ENCODE measurements around the gene MLC1.

The MLC1 gene

DNA sequence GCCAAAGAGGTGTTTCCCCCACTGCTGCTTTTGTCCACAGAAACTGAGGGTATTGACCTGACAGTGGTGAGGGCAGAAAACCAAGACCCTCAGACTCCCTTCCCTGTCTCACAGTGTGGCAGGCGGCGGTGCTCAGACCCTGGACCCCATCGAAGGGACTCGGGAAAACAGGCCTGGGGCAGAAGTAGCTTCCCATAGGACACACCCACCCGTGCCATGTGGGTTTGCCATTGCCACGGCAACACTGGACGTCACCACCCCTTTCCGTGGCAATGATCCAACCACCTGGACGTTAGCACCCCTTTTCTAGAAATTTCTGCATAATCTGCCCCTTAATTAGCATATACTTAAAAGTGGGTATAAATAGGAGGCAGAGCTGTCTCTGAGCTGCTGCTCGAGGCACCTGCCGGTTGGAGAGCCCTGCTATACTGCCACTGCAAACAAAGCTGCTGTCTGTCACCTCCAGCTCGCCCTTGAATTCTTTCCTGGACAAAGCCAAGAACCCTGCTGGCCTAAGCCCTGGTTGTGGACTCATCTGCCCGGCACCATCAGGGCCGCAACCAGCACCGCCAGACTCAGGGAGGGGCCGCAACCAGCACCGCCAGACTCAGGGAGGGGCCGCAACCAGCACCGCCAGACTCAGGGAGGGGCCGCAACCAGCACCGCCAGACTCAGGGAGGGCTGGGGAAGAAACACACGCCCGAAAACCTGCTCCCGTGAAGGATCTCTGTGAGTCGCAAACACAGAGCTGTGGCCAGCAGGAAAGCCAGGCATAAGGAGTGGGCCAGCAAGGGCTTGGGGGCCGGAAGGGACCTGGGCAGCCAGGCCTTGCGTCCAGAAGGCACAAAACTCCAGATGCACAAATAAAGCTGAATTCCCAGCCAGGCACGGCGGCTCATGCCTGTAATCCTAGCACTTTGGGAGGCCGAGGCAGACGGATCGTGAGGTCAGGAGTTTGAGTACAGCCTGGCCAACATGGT is 10.4 kb downstream of the MLC1 start:
- no peak for DNase-seq

GRCh38 chr22:50074056-50074455 is 11.2 kb downstream of the MLC1 start:
- DNase-seq, result no peak

DNA sequence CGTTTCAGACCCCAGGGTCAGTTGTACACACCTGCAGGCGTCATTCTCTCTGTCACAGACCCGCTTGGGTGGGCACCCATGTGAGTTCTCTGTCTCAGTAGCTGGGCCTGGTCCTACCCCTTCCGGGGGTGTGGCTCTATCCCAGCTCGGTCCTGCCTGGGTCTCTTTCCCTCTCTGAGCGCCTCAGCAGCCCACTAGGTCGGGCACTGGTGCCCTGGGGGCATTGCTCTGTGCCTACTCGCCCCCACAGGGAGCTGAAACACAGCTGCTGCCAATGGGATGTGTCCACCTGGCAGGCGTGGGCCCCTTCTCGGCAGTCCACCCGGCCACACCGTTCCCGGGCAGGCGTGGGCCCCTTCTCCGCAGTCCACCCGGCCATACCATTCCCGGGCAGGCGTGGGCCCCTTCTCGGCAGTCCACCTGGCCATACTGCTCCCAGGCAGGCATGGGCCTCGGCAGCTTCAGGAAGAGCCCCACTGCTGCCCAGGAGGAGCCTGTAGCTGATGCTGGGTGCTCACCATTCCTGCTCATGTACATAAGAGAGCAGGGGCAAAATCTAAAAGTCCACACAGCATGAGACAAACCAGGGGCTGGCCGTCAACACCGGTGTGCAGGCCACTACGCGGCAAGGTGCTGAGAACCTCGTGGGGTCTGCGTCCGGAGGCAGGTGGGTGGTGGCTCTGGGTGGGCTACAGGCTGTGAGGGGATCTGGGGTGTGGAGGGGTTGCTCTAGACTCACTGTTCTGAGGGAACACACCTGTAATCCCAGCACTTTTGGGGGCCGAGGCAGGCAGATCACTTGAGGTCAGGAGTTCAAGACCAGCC is 12.3 kb downstream of the MLC1 start:
- DNase-seq, result no peak

DNA sequence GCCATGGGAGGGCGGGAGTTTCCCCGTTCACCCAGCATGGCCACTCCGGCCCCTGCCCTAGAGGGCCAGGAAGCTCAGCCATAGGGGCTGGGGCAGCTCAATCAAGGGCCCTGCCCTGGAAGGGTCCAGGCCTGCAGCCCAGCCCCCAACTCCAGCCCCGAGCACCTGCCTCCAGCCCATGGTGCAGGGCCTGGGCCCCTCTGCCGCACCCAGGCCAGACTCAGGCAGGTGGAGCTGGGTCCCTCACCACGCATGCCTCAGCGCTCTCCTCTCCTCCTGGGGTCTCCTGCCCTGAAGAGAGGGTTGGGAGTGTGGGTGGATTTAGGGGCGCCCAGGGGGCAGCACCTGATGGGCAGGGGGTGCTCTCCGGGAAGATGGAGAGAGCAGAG is 13.1 kb downstream of the MLC1 start:
- DNase-seq, result no peak

GRCh38 chr22:50071432-50072166 is 13.6 kb downstream of the MLC1 start:
- no peak for DNase-seq

- DNase-seq, result no peak
These were observed 14.9 kb downstream of the MLC1 start for GRCh38 chr22:50070366-50070765.

DNA sequence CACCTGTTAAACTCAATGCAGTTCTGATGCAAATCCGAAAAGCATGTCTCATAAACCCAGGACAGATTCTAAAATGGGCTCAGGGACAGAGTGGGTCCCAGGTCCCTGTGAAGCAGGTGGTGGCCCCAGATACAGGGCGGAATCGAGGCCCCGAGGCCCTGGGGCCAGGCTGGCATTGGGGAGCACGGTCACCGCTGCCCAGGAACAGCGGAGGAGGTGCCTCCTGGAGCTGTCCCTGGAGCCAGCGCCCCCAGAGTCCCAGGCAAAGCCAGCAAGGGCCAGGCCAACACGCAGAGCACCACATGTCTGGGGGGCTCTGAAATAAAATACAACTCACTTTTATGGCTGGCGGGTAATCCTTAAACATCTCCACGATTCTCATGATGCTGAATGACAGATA is 17.1 kb downstream of the MLC1 start:
- no peak for DNase-seq

- no peak for DNase-seq
These were observed 18.0 kb downstream of the MLC1 start for GRCh38 chr22:50067244-50067643.

GRCh38 chr22:50064453-50064852 is 20.8 kb downstream of the MLC1 start:
- no peak for DNase-seq

DNA sequence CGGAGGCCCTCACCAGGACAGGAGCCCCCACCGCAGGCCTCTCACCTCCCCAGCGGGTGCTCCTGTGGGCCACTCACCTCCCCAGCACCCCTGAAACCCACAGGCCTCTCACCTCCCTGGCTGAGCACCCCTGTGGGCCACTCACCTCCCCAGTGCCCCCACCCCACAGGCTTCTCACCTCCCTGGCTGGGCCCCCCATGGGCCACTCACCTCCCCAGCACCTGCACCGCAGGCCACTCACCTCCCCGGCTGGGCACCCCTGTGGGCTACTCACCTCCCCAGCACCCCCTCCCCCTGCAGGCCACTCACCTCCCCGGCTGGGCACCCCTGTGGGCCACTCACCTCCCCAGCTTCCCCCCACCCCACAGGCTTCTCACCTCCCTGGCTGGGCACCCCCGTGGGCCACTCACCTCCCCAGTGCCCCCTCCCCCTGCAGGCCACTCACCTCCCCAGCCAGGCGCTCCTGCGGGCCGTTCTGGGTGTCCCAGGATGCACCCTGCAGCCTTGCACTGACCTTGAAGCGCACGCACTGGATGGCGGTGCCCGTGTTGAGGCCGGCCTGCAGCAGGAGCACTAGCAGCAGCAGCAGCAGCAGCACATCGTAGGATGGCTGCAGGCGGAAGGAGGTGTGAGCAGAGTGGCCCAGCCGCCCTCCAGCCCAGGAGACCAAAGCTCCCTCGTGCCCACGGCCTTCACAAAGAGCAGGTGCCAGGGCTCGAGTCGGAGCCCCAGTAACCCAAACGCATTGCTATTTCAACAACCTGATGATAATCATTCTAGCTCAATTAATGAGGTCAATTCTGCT is 21.4 kb downstream of the MLC1 start:
- DNase-seq, result no peak

DNA sequence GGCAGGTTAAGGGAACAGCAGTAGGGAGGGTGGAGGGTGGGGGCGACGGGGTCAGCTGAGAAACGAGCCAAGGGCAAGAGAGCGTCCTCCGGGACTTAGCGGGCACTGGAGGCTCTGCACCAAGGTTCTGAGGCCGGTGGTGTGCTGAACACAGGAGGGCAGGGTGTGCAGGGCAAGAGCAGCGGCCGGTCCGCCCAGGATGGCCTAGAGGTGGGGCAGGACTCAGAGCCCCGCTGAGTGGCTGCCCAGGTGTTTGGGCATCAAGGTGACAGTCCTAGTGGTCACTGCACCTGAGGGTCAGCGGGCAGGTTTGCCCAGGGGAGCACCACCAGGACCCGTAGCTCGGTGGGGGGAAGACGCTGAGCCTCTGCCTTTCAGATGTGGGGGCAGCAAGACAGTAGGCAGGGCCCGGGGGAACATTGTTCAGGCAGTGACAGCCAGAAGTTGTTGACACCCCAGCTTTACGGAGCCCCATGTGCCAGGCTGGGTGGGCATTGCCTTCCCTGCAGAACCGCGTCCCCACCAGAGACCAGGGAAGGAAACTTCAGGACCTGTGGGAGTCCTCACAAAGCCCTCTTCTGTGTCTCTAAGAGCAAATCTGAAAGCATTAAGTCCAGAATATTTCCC is 22.6 kb downstream of the MLC1 start:
- DNase-seq, result no peak

DNA sequence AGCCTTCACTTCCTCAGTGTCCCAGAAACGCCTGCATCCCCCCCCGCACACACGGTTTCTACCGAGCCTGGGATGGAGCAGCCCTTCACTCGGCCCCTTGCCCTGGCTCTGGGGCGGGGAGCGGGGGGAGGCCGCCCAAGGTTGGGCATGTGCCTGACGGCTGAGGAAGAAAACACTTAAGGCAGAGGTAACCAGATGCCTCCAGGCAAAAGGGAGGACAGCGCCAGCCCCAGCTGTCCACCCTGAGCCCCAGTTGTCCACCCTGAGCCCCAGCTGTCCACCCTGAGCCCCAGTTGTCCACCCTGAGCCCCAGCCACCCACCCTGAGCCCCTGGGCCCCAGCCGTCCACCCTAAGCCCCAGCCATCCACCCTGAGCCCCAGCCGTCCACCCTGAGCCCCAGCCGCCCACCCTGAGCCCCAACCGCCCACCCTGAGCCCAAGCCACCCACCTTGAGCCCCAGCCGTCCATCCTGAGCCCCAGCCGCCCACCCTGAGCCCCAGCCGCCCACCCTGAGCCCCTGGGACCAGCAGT is 23.3 kb downstream of the MLC1 start:
- DNase-seq, result no peak

GRCh38 chr22:50061141-50061823 is 23.9 kb downstream of the MLC1 start:
- DNase-seq, result no peak

DNA sequence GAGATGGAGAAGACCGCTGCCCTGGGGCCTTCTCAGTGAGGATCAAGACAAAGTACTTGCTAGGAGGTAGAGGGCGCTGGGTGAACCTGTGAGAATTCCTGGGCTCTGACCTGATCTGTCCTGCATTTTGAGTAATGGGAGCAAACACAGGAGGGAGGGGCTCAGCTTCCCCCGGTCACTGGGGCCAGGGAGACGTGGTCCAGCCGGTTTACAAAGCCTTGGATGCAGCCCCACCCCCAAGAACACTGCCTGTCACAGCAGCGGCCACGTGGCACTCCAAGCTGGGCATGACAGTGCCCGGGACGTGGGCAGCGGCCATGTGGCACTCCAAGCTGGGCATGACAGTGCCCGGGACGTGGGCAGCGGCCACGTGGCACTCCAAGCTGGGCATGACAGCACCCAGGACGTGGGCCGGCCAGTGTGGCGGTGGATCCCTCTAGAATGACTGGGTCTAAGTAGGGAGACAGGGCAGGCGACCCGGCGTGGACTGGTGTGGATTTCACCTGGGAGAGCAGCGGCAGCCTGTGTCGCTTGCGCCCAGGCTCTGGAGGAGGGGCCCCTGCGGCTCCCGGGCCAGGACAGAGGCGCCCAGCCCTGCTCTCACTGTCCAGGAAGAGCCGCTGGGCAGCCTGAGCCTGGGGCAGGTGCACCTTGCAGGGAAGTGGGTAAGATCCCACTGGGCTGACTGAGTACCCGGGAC is 24.6 kb downstream of the MLC1 start:
- no peak for DNase-seq

- DNase-seq, result no peak
These were observed 25.4 kb downstream of the MLC1 start for GRCh38 chr22:50059881-50060262.

DNA sequence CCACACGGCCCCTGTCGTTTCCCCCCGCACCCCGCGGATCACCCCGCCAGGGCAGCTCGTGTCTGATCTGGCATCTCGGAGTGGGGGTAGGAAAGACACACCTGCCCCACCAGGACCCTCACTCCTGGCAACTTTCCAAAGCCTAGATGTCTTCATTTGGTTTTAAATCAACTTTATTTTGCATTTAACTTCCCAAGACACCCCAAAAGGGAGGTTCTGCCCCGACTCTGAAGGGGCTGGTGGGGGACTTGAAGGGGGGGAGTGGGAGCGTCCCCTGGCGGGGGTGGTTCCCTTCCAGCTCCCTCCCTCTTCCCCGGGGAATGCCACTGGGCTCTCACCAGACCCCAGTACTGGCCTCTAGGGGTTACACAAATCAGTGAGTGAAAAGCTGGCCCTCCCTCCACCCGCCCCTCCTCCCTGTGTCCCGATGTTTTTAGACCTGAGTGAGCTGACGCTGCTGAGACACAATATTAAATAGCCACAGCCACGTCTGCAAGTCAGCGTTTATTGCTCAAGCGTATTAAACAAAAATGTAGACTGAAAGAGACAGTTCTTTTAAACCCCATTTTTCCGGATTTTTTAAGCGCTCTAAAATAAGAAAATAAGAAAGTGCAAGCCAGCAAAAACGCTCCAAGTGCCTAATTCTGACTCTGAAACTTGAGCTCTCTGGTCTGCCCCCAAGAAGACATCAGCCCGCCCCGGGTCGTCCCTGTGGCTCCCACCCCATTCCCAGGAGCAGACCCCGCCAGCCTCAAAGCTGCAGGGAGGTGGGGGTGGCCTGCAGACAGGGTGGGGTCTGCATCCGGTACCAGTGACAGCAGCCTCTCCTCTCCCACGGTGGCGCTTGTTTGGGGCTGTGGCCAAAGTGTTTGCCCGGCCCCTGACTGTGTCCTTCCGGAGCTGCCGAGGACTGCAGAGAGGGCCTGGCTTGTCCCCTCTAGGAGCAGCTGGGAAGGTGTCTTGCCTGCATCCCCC is 26.0 kb downstream of the MLC1 start:
- DNase-seq, result no peak

DNA sequence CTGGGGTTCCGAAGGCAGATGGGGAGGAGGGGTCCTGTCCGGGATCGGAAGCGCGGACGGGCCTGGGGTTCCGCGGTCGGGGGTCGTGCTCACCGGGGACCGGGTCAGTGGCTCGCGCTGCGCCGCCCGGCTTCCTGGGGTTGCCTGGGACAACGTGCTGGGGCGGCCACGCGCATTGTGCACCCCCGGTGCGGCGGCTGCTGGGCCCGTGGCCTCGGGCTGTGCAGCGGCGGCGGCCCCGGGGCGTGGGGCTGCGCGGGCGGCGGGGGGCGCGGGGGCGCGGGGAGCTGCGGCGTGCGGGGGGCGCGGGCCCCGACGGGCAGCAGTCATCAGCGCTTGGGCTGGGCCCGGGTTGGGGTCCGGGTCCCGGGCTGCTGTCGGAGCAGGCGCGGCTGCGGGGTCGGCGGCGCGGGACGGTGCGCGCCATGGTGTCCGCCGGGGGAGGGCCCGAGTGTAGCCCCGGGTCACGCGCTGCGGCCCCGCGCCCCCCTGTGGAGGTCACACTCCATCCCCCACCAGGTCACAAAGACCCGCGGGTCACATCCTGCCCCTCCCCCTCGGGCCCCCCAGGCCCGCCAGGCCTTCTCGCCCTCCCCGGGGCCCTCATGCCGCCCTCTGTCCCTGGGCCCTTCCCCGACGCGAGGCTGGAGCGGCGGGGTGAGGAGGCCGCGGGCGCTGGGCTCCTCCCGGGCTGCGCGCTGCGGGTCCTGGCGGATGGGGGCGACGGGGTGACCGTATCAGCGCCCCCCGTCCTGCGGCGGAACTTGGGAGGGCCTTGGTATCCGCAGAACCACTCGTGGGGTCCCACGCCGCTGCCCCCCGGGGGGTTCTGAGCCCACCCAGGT is 26.9 kb downstream of the MLC1 start, which contains the start of gene TTLL8:
TSS of gene TTLL8 (minus strand) at position 238 of the 845 bp plus-strand sequence.
- no peak for DNase-seq
